GM10266 (cell line): Measurements from ENCODE around the gene SNRPD3.

Source experiments
- DNase-seq: peaks from one replicate; pipeline ENCODE4 v3.0.0; 2012; ENCODE audit errors: extremely low spot score
- TF ChIP-seq, protein P1 (sequence below): IDR thresholded peaks from 2 replicates; pipeline ENCODE4 v1.5.1; 2012; ENCODE audit warnings: mild to moderate bottlenecking, low read depth; ENCODE audit not compliant: control insufficient read depth, insufficient read depth; ENCODE audit errors: missing control alignments

SNRPD3 gene

DNA sequence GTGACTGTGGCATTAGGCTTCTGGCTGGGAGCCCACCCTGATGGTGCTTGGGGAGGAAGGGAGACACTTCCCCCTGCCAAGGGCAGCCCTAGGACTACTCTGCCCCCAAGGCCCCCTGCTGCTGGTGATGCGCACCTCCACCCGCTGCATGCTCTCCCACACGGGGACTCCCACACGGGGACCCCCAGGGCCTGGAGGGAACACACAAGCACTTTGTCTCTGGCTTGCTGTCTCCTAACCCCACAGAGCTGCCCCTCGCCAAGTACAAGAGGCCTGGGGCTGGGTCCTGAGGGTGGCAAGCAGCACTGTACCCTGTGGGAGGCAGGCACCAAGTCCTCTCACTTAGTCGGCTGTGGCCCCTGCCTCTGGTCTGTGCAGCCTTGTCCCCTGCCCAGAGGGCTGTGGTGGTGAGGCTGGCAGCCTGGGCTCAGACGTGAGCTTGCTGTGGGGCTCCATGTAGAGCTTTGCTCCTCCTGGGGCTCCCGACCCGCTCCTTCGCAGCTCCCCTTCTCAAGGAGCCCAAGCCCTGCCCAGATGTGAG is 29.1 kb downstream of the SNRPD3 start:
- DNase-seq: no peak
- TF ChIP-seq, protein P1, sequence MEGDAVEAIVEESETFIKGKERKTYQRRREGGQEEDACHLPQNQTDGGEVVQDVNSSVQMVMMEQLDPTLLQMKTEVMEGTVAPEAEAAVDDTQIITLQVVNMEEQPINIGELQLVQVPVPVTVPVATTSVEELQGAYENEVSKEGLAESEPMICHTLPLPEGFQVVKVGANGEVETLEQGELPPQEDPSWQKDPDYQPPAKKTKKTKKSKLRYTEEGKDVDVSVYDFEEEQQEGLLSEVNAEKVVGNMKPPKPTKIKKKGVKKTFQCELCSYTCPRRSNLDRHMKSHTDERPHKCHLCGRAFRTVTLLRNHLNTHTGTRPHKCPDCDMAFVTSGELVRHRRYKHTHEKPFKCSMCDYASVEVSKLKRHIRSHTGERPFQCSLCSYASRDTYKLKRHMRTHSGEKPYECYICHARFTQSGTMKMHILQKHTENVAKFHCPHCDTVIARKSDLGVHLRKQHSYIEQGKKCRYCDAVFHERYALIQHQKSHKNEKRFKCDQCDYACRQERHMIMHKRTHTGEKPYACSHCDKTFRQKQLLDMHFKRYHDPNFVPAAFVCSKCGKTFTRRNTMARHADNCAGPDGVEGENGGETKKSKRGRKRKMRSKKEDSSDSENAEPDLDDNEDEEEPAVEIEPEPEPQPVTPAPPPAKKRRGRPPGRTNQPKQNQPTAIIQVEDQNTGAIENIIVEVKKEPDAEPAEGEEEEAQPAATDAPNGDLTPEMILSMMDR: no peak

DNA sequence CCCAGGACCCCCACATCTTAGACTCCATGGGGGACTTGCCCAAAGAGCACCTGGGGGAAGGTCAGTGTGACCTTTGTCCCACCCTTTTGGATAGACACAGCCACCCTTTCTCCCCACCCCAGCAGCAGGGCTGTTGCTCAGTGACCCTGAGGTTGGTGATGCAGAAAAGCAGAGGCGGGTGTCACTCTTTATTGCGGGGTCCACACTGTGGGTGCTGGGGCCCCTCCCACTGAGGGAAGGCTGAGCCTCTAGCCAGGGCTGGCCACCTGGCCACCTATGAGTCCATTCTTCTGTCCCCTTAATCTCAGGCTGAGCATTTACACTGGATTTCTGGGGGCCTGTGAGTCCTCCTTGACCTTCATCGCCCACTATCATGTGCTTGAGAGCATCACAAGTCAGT is 29.7 kb downstream of the SNRPD3 start:
- TF ChIP-seq, protein P1: no peak
- no peak for DNase-seq

DNA sequence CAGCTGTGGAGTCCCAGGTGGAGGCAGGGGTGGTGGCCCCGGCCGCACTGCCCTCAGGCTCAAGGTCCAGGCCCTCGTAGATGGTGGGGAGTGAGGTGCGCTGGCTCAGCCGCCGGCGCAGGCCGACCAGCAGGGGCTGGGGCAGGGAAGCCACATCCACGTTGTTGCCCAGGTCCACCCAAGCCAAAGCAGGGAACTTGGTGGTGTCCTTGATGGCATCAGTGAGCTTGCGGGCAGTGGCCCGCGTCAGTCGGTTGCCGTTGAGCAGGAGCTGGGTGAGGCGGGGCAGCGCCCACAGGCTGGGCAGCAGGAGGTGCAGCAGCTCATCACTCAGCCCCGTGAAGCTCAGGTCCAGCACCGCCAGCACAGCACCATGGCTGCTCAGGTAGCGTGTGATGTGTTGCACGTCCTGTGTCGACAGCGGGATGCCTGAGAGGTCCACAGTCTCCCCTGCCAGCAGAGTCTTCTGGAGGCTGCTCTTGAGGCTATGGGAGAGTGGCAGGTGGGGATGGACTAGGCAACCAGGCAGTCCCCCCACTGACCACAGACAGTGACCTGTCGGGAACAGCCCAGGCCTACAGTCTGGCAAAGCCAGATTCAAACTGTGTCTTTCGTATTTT is 30.2 kb downstream of the SNRPD3 start:
- DNase-seq: no peak
- TF ChIP-seq, protein P1: no peak

DNA sequence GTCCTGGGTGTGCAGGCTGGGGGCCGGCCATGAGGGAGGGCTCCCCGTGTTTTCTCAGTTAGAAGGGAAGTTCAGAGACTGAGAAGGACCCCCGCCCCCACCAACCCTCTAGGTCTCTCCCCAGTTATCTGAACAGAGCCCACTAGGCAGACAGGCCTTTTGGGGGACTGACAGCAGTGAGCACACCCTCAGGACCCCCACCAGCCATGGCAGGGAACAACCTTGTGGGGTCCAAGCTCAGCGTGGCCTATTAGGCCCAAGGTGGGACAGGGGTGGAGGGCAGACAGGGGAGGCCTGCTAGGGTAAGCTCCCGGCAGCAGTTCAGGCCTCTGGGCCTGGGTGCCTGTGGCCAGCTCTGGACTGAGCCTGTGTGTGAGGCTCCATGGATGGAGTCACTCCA is 31.5 kb downstream of the SNRPD3 start:
- TF ChIP-seq, protein P1: no peak
- DNase-seq: no peak

DNA sequence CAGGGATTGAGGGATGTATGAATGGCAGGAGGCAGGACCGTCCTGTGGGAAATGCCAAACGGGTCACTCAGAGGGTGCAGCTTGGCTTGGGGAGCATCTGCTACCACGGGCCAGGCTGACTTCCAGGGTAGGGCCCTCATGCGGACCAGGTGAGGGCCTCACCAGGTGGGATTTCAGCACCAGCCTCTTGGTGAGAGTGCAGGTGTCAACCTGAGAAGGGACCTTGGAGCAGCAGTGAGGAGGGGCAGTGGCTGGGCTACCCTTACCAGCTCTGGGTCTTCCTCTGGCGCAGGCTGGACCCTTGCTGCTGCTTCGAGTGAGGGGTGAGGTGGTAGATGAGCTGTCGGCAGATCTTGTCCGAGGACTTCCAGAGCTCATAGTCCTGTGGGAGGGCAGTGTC is 32.1 kb downstream of the SNRPD3 start:
- TF ChIP-seq, protein P1: no peak
- DNase-seq: no peak

DNA sequence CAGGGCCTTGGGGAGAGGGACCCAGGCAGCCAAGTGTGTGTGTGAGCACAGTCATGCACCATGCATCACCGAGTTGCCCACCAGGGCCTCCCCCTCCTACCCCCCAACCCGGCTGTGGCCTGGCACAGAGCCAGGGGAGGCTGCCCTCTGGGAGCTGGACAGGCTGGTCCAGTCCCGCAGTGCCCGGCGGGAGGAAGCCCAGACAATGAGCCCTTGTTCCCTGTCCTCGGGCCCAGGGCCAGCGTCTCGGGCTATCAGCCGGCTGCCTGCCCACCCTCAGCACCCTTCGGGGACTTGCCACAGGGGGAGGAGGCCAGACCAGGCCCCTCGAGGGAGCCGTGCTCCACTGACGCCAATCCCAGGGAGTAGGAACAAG is 32.6 kb downstream of the SNRPD3 start:
- TF ChIP-seq, protein P1: no peak
- no peak for DNase-seq

DNA sequence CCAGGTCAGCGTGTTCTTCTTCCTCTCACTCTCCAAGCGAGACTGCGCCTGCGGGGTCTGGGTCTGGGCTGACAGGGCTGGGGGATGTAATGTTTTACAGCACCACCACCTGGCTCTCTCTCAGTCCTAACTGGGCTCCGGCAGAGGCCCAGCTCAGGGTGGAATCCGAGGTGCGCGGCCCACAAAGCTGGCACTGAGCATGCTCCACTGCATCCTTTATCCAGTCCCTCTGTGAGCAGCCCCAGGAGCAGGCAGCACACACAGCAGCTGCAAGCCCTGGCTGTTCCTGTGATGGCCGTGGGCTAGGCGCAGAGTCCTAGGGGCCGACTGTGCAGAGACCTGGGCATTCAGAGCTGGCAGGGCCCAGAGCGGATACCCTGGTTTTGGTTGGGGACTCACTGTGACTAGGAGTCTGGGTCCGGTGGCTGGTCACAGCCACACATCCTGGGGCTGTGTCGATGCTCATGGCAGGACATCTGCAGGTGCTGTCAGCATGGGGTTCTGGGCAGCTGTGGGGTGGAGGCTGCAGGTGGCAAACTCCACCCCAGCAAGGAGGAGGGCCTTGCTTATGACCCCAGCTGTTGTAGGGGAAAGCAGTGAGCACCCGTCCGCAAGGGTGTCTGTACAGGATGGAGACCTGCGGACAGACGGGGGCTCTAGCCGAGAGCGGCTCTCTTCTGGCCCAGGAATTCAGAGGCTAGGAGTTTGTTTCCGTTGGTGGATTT is 33.1 kb downstream of the SNRPD3 start:
- DNase-seq: no peak
- TF ChIP-seq, protein P1: no peak
